A549 treated with CORT108297 at 1 μM for 4 hours (cell line): ENCODE data around the gene HTR7. TPM values are rescaled to one million over a fixed set of nuclear protein-coding genes. Genes with fewer than 3 reads are reported as not detected.

Experiments
- total RNA-seq: library from RNA; stranded (reverse); fragments of 200-300 nt; extraction: Qiagen RNA extraction; gene quantifications from 5 replicates; pipeline ENCODE4 v1.2.3, GENCODE V29; 2022

The HTR7 gene
- 0.06 to 0.10 TPM (median 0.09 TPM) in 5 replicates for total RNA-seq

DNA sequence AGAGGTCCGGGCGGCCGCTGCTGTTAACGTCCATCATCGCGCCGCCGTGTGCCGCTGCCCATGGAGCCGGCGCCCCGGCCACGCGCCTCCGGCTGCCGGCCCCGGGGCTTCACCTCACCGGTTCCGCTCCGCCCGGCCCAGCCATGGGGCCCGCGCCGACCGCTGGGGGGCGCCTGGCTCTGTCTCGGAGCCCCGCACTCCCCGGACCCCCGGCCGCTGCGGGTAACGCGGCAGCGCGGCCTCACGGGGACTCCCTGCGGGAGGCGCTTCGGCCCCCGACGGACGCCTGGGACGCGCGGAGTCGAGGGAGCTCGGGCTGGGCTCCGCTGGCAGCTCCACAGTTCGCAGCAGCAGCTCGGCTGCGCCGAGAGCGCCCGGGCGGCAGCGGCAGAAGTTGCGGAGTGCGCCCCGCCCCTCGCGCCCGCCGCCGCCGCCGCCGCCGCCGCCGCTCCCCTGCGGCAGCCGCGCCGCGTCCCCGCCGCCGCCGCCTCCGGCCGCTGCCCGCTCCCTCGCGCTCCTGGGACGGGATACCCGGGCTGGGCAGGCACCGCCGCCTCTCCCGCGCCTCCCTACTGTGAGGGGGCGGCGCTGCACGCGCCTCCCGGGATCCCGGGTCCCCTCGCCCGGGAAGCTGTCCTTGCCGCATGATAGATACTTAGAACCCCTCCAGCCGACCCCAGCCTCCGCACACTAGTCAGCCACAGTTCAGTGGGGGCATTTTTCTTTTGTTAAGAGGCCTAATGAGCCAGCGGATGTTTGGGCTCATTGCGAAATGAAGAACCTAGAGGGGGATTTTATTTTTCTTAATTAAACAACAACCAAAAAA is at the start of gene HTR7:
HTR7 (minus strand) TSS at position 405 of the 826 bp plus-strand sequence; CDS start at position 37, 368 bp downstream.

DNA sequence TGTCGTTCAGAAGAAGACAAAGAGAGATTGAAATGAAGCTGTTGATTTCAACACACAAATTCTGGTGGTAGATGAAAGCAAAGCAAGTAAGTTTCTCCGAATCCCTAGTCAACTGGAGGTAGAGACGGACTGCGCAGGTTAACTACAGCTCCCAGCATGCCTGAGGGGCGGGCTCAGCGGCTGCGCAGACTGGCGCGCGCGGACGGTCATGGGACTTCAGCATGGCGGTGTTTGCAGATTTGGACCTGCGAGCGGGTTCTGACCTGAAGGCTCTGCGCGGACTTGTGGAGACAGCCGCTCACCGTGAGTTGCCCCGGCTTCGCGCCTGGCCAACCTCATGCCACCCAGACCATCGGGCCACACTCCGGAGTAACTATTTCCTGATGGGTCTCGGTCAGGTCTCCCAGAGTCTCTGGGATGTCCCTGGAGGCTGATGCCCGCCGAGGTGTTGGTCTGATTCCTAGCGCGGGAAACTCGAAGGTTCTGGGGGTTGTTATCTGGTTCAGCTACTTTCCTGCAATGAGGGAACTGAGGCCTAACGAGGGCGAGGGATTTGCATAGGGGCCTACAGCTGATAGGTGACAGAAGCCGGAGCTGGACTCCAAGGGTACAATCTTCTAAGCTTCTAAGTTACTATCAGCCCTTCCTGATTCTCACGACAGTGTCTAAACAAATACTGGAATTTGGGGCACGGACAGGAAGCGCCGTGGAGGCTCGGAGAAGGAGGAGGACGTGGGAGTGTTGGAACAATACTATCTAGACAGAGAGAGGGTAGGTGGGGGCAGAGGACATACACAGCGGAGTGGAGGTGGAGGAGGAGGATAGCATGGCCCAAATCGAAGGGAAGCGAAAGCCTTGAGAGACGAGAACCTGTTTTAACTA is 14.2 kb upstream of the HTR7 start, which contains the start of gene RPP30:
RPP30 (plus strand) TSS at position 209 of the 882 bp plus-strand sequence; CDS start at position 222, 13 bp downstream.

Other genes with a start within 250 kb of the HTR7 start
- gene RPP30, start 13.9 kb upstream of the HTR7 start, total RNA-seq: 44.6 to 55.5 TPM (median 54.1 TPM) in 5 replicates
- 6.5 to 14.5 TPM (median 9.4 TPM) in 5 replicates for gene ANKRD1, start 63.0 kb upstream of the HTR7 start, total RNA-seq